Neural progenitor cell (in vitro differentiated cells): ENCODE results near the gene TMEM238. TPM values are rescaled to one million over a fixed set of nuclear protein-coding genes. Genes with fewer than 3 reads are reported as not detected.

Source experiments
- DNase-seq: peaks from one replicate; pipeline ENCODE4 v3.0.0-alpha.2; 2016; ENCODE audit warnings: low spot score
- H2AFZ ChIP-seq: fragments of 200-600 bp; sonication (generic); replicated peaks from 2 replicates; pipeline ENCODE4 v1.6.1; 2016; ENCODE audit warnings: antibody characterized with exemption
- H3F3A ChIP-seq: fragments of 200-600 bp; sonication (generic); 2 replicates; pipeline ENCODE4 v1.6.1; 2016; ENCODE audit warnings: antibody characterized with exemption, low read depth
- H3K27ac ChIP-seq: fragments of 200-600 bp; sonication (generic); 2 replicates; pipeline ENCODE4 v1.5.1; 2016; ENCODE audit warnings: mild to moderate bottlenecking
- H3K27me3 ChIP-seq: fragments of 200-600 bp; sonication (generic); 2 replicates; pipeline ENCODE4 v1.6.1; 2016; ENCODE audit warnings: mild to moderate bottlenecking, moderate library complexity
- H3K36me3 ChIP-seq: fragments of 200-600 bp; sonication (generic); 2 replicates; pipeline ENCODE4 v1.5.1; 2016
- H3K4me1 ChIP-seq: fragments of 200-600 bp; sonication (generic); 2 replicates; pipeline ENCODE4 v1.6.1; 2016; ENCODE audit warnings: mixed run types
- H3K4me2 ChIP-seq: fragments of 200-600 bp; sonication (generic); 2 replicates; pipeline ENCODE4 v1.6.1; 2016
- H3K4me3 ChIP-seq: fragments of 200-600 bp; sonication (generic); 2 replicates; pipeline ENCODE4 v1.5.1; 2016
- H3K79me2 ChIP-seq: fragments of 200-600 bp; sonication (generic); 2 replicates; pipeline ENCODE4 v1.6.1; 2016; ENCODE audit warnings: low read depth
- H3K9ac ChIP-seq: fragments of 200-600 bp; sonication (generic); 2 replicates; pipeline ENCODE4 v1.6.1; 2016
- H3K9me3 ChIP-seq: fragments of 200-600 bp; sonication (generic); 2 replicates; pipeline ENCODE4 v1.5.1; 2016; ENCODE audit warnings: low read depth
- H4K20me1 ChIP-seq: fragments of 200-600 bp; sonication (generic); 2 replicates; pipeline ENCODE4 v1.6.1; 2016; ENCODE audit warnings: low read depth
- H3K27ac Mint-ChIP-seq: 3 replicates; pipeline ENCODE4 v1.8.0; 2021; ENCODE audit warnings: mixed read lengths
- H3K27me3 Mint-ChIP-seq: 2 replicates; pipeline ENCODE4 v1.8.0; 2022; ENCODE audit warnings: low read depth, mild to moderate bottlenecking, inconsistent platforms, moderate library complexity, mixed read lengths; ENCODE audit not compliant: insufficient read depth
- H3K36me3 Mint-ChIP-seq: 3 replicates; pipeline ENCODE4 v1.8.0; 2021; ENCODE audit warnings: mixed read lengths
- H3K4me1 Mint-ChIP-seq: 3 replicates; pipeline ENCODE4 v1.8.0; 2021; ENCODE audit warnings: mixed read lengths
- H3K4me3 Mint-ChIP-seq: 3 replicates; pipeline ENCODE4 v1.8.0; 2021; ENCODE audit warnings: mild to moderate bottlenecking, moderate library complexity, mixed read lengths
- H3K9me3 Mint-ChIP-seq: 3 replicates; pipeline ENCODE4 v1.8.0; 2020; ENCODE audit warnings: mixed read lengths
- CTCF ChIP-seq: fragments of 200-600 bp; sonication (generic); IDR thresholded peaks from 2 replicates; pipeline ENCODE4 v1.5.1; 2017; ENCODE audit warnings: antibody characterized with exemption, mild to moderate bottlenecking
- EZH2 ChIP-seq: fragments of 200-600 bp; sonication (generic); IDR thresholded peaks from 2 replicates; pipeline ENCODE4 v1.6.1; 2017; ENCODE audit warnings: antibody characterized with exemption, mild to moderate bottlenecking, moderate library complexity
- EZH2phosphoT487 ChIP-seq: fragments of 200-600 bp; sonication (generic); IDR thresholded peaks from 2 replicates; pipeline ENCODE4 v1.6.1; 2017; ENCODE audit warnings: antibody characterized with exemption
- total RNA-seq: library from RNA; depleted of rRNA; stranded (reverse); fragments of >200 nt; gene quantifications from 2 replicates; pipeline ENCODE4 v1.2.3, GENCODE V29; 2015; ENCODE audit warnings: low replicate concordance

The TMEM238 gene
- total RNA-seq, 1 donor from 2014 or later: not detected

DNA sequence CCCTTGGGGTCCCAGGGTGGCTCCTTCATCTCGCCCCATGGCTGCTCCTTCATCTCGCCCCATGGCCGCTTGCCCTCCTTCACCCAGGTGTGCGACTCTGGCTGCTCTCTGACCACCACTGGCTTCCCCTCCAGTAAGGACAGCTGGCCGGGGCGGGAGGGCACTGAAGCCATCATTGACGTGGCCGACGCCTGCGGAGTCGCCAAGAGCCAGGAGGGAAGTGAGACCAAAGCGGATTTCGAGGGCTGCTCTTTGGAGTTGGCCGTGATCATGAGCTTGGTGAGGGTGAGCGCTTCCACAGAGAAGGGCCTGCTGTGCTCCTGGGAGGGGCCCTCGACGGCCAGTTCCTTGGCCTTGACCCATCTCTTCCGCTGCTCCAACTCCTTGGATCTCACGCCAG lies 25.6 kb downstream of the TMEM238 start:
- H3K9ac ChIP-seq: no peak overlapping the region
- H3K36me3 ChIP-seq: no peaks in the 10 kb centered on the region
- Mint-ChIP-seq H3K36me3 (no peaks in the 10 kb centered on the region), H3K27ac (no peak overlapping the region), H3K4me1 (peaks cover 2% of the 10 kb centered on the region), H3K4me3 (no peak overlapping the region), H3K27me3 (peaks cover 40% of the 10 kb centered on the region), H3K9me3 (no peaks in the 10 kb centered on the region)
- H3F3A ChIP-seq: peaks cover 18% of the 10 kb centered on the region
- H3K4me3 ChIP-seq: no peak overlapping the region
- no peak for TF ChIP-seq EZH2
- no peak overlapping the region for H2AFZ ChIP-seq
- peaks cover 17% of the 10 kb centered on the region for H3K4me1 ChIP-seq
- H4K20me1 ChIP-seq: no peaks in the 10 kb centered on the region
- H3K9me3 ChIP-seq: no peaks in the 10 kb centered on the region
- no peak overlapping the region for H3K27ac ChIP-seq
- no peaks in the 10 kb centered on the region for H3K79me2 ChIP-seq
- H3K27me3 ChIP-seq: peaks cover 41% of the 10 kb centered on the region
- H3K4me2 ChIP-seq: no peak overlapping the region
- DNase-seq: no peak

- Histone ChIP-seq H2AFZ (no peak overlapping the region), H3K4me1 (peaks cover 13% of the 10 kb centered on the region), H3K27ac (no peak overlapping the region), H3K79me2 (no peaks in the 10 kb centered on the region), H3K4me2 (no peak overlapping the region), H3K9me3 (no peaks in the 10 kb centered on the region), H3F3A (peaks cover 22% of the 10 kb centered on the region), H3K27me3 (peaks cover 66% of the 10 kb centered on the region), H3K4me3 (no peak overlapping the region), H3K9ac (no peak overlapping the region), H4K20me1 (peaks cover 8% of the 10 kb centered on the region), H3K36me3 (no peaks in the 10 kb centered on the region)
- H3K9me3 Mint-ChIP-seq: peaks cover 4% of the 10 kb centered on the region
- DNase-seq: peak; percentile 69
- TF ChIP-seq EZH2: no peak
- no peak for TF ChIP-seq CTCF
- no peak for TF ChIP-seq EZH2phosphoT487
- peaks cover 12% of the 10 kb centered on the region for H3K4me1 Mint-ChIP-seq
- H3K27me3 Mint-ChIP-seq: peaks cover 61% of the 10 kb centered on the region
- no peaks in the 10 kb centered on the region for H3K36me3 Mint-ChIP-seq
- H3K27ac Mint-ChIP-seq: no peak overlapping the region
- H3K4me3 Mint-ChIP-seq: peak overlapping the region; percentile 48
Measured at GRCh38 chr19:55355213-55355821, 28.8 kb downstream of the TMEM238 start.

DNA sequence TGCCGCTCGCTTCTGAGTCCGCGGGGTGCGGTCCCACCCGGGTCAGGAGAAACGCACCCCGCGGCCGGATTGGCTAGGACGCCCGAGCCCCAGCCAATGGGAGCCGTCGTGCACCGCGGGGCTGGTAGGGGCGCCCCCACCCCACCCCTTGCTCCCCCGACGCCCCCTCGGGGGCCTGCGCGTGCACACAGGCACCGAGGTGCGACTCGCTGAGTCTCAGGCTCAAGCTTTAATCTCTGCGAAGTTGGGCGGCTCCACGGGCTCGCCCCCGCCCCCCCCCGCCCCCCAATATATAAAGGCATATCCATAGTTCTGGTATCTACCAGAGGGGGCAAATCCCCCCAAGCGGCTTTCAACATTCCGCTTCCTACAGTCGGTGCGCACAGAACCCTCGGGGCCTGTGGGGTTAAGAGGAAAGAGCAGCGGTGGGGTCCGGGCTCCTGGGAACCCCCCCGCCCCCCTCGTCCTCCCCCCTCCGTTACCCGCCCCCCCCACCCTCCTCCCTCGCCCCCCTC lies 29.3 kb downstream of the TMEM238 start, which contains the start of gene COX6B2:
TSS of gene COX6B2 (minus strand) at position 22 of the 515 bp plus-strand sequence. CDS start 198 bp downstream, outside the sequence.
- H2AFZ ChIP-seq: peak within 1 kb of the TSS; percentile 45
- H3K9ac ChIP-seq: no peak within 1 kb of the TSS
- Mint-ChIP-seq H3K9me3 (peaks cover 4% of the 10 kb centered on the region), H3K4me1 (peaks cover 12% of the 10 kb centered on the region), H3K36me3 (no peaks in the 10 kb centered on the region), H3K27ac (no peak within 1 kb of the TSS), H3K4me3 (peak within 1 kb of the TSS; percentile 84), H3K27me3 (peaks cover 62% of the 10 kb centered on the region)
- H3K79me2 ChIP-seq: no peaks in the 10 kb centered on the region
- no peak within 1 kb of the TSS for H3K27ac ChIP-seq
- peaks cover 66% of the 10 kb centered on the region for H3K27me3 ChIP-seq
- H3K4me1 ChIP-seq: peaks cover 13% of the 10 kb centered on the region
- H3K36me3 ChIP-seq: no peaks in the 10 kb centered on the region
- H3K4me2 ChIP-seq: peak within 1 kb of the TSS; percentile 83
- H3F3A ChIP-seq: peaks cover 23% of the 10 kb centered on the region
- TF ChIP-seq CTCF (no peak), EZH2phosphoT487 (peak; percentile 80), EZH2 (peak; percentile 66)
- peak within 1 kb of the TSS; percentile 51 for H3K4me3 ChIP-seq
- H4K20me1 ChIP-seq: peaks cover 8% of the 10 kb centered on the region
- peak; percentile 56 for DNase-seq
- H3K9me3 ChIP-seq: no peaks in the 10 kb centered on the region
